ENCODE measurements around the gene SLC25A13. TPM values are rescaled to one million over a fixed set of nuclear protein-coding genes. Genes with fewer than 3 reads are reported as not detected.

The SLC25A13 gene
- total and polyA plus RNA-seq, 4 donors = 7.7 to 29.8 (median 13.8) TPM

DNA sequence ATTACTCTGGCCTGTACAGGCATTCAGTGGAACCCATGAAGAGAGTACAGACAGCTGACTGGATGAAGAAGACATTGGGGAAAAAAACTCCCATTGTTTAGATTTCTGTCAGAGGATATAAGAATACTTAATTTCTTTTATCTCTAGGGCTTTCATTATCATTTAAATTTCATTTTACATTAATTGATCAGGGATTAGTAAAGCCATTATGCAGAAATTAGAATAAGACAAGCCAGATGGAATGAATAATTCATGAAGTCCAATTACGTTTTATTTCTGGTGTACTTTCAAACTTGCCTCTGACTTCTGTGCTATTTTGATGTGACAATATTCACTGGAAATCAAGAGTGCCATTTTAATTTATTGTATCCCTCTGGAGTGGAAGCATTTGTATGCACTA, 247.0 kb downstream of the SLC25A13 start:
- DNase-seq (no peak), ATAC-seq (ENCODE audit: low FRiP score) (no peak)
- Histone ChIP-seq H3K4me3 (ENCODE audit: low read length in 2 of 2) (peak overlapping the region in 1 of 2 donors; percentile 8), H3K4me1 (ENCODE audit: control insufficient read depth in 1 of 2, insufficient read depth in 2 of 2, low read length in 2 of 2) (no peaks in the 10 kb centered on the region), H3K36me3 (ENCODE audit: control insufficient read depth in 1 of 2, insufficient read depth in 2 of 2, low read length in 1 of 2) (no peaks in the 10 kb centered on the region), H3K27me3 (ENCODE audit: control insufficient read depth in 1 of 2, insufficient read depth in 2 of 2, low read length in 1 of 2) (no peaks in the 10 kb centered on the region), H3K27ac (ENCODE audit: low read depth in 1 of 2, low read length in 2 of 2) (no peak overlapping the region), H3K9me3 (ENCODE audit: control insufficient read depth, low read length) (no peaks in the 10 kb centered on the region)
- WGBS, 2 donors = 56 to 67% methylated on average over 1 of the region's 1 CpG
- intact Hi-C loops (cut with DNase I) = loop anchor here (2.0 to 5.0 kb wide), 2 partner anchors 952 kb away; no protein-coding TSS in a partner anchor

Small RNA genes lying within 50 kb of the gene (microRNA-seq; reads per million reads assigned to microRNA genes)
- gene MIR591 = 0 reads per million in 2 donors

All from aorta (tissue), 5 donors.